ENCODE data around the gene MRPS14. TPM values are rescaled to one million over a fixed set of nuclear protein-coding genes. Genes with fewer than 3 reads are reported as not detected.

MRPS14 gene
- polyA plus RNA-seq, 1 of the 3 experiments (the other 2 are of a cell fraction) = 18.2 TPM

GRCh38 chr1:175003521-175003920 is 19.7 kb downstream of the MRPS14 start:
- Histone ChIP-seq H3K4me3 (ENCODE audit: low read depth in 2 of 2, low read length in 1 of 2) (no peak overlapping the region), H3K9me2 (no peaks in the 10 kb centered on the region), H3K4me2 (no peak overlapping the region), H3K27ac (ENCODE audit: low read depth in 2 of 2, low read length in 1 of 2) (no peak overlapping the region), H3K4me1 (ENCODE audit: control insufficient read depth in 1 of 2, insufficient read depth in 2 of 2, low read depth in 1 of 2, low read length in 1 of 2) (peaks cover 0 to 9% of the 10 kb centered on the region in 2 experiments; a peak in 3 of 4 replicates), H3K9me3 (no peaks in the 10 kb centered on the region), H3K36me3 (replicated peaks in 1 of 2; ENCODE audit: control insufficient read depth in 1 of 2, insufficient read depth in 2 of 2, low read length in 1 of 2) (peaks cover 29 to 42% of the 10 kb centered on the region in 2 experiments), H3K79me2 (ENCODE audit: insufficient read depth) (peaks cover 85% of the 10 kb centered on the region), H3K27me3 (ENCODE audit: insufficient read depth) (no peaks in the 10 kb centered on the region), H2AFZ (ENCODE audit: low read depth) (no peak overlapping the region), H3K9ac (no peak overlapping the region), H4K20me1 (ENCODE audit: insufficient read depth) (peaks cover 10% of the 10 kb centered on the region; the same call in 1 of the 2 replicates), H3F3A (replicated peaks; ENCODE audit: insufficient read depth) (peaks cover 4% of the 10 kb centered on the region)
- 85% methylated on average over 2 of the region's 2 CpGs for WGBS (ENCODE audit: low lambda C conversion rate)
- no peak for TF ChIP-seq MXI1 (IDR thresholded peaks at IDR 0.05; ENCODE audit: low read depth, low read length)
- no peak for TF ChIP-seq RAD21 (IDR thresholded peaks at IDR 0.05; ENCODE audit: low read length)
- no peak for TF ChIP-seq GATA2 (CRISPR knock-in tag; IDR thresholded peaks at IDR 0.05)
- TF ChIP-seq ZBTB33 (IDR thresholded peaks at IDR 0.05; ENCODE audit: borderline replicate concordance, low read depth) = no peak
- no peak for TF ChIP-seq RCOR1 (IDR thresholded peaks at IDR 0.05; ENCODE audit: low read length)
- TF ChIP-seq SMC3 (IDR thresholded peaks at IDR 0.05; ENCODE audit: low read depth, low read length) = no peak
- TF ChIP-seq EZH2phosphoT487 (IDR thresholded peaks at IDR 0.05; ENCODE audit: borderline replicate concordance, low read depth) = no peak
- no peak for TF ChIP-seq USF1 (IDR thresholded peaks at IDR 0.05; ENCODE audit: borderline replicate concordance, low read depth)
- TF ChIP-seq NRF1 (IDR thresholded peaks at IDR 0.05; ENCODE audit: low read depth, low read length) = no peak
- TF ChIP-seq FOXM1 (IDR thresholded peaks at IDR 0.05; ENCODE audit: low read depth) = no peak
- ChIA-PET POLR2A (no interaction called here), CTCF (interaction anchor here (1.3 kb wide), 1 partner anchor 26 kb away, joined by 3 read pairs; no protein-coding TSS in a partner anchor)
- no peak for DNase-seq

- Histone ChIP-seq H3K9me2 (no peaks in the 10 kb centered on the region), H3K4me1 (ENCODE audit: control insufficient read depth in 1 of 2, insufficient read depth in 2 of 2, low read depth in 1 of 2, low read length in 1 of 2) (peaks cover 0 to 9% of the 10 kb centered on the region in 2 experiments; a peak in 3 of 4 replicates), H2AFZ (ENCODE audit: low read depth) (no peak overlapping the region), H3K4me2 (no peak overlapping the region), H3K9me3 (no peaks in the 10 kb centered on the region), H3K4me3 (ENCODE audit: low read depth in 2 of 2, low read length in 1 of 2) (no peak overlapping the region), H3K36me3 (replicated peaks in 1 of 2; ENCODE audit: control insufficient read depth in 1 of 2, insufficient read depth in 2 of 2, low read length in 1 of 2) (peaks cover 24 to 37% of the 10 kb centered on the region in 2 experiments), H3F3A (replicated peaks; ENCODE audit: insufficient read depth) (no peaks in the 10 kb centered on the region), H3K79me2 (ENCODE audit: insufficient read depth) (peaks cover 80% of the 10 kb centered on the region), H3K27me3 (ENCODE audit: insufficient read depth) (no peaks in the 10 kb centered on the region), H3K27ac (ENCODE audit: low read depth in 2 of 2, low read length in 1 of 2) (no peak overlapping the region), H3K9ac (no peak overlapping the region), H4K20me1 (ENCODE audit: insufficient read depth) (peaks cover 10% of the 10 kb centered on the region; the same call in 1 of the 2 replicates)
- 94% methylated on average over 17 of the region's 17 CpGs for WGBS (ENCODE audit: low lambda C conversion rate)
- no peak for DNase-seq
- POLR2A ChIA-PET = no interaction called here
- CTCF ChIA-PET = interaction anchor here (1.0 to 1.3 kb wide), 2 partner anchors 20 to 27 kb away, joined by 3 read pairs; no protein-coding TSS in a partner anchor
- TF ChIP-seq RCOR1 (IDR thresholded peaks at IDR 0.05; ENCODE audit: low read length) (no peak), JUND (IDR thresholded peaks at IDR 0.05) (no peak), GABPA (IDR thresholded peaks at IDR 0.05; ENCODE audit: low read depth) (no peak), YY1 (IDR thresholded peaks at IDR 0.05; ENCODE audit: low read depth) (no peak), EZH2phosphoT487 (IDR thresholded peaks at IDR 0.05; ENCODE audit: borderline replicate concordance, low read depth) (no peak), TEAD4 (IDR thresholded peaks at IDR 0.05; ENCODE audit: borderline replicate concordance, insufficient read depth) (no peak), MEF2A (IDR thresholded peaks at IDR 0.05; ENCODE audit: borderline replicate concordance, low read depth) (no peak), ELF1 (IDR thresholded peaks at IDR 0.05) (no peak), NFIC (IDR thresholded peaks at IDR 0.05; ENCODE audit: borderline replicate concordance) (no peak), ZBTB33 (IDR thresholded peaks at IDR 0.05; ENCODE audit: borderline replicate concordance, low read depth) (no peak), MAX (IDR thresholded peaks at IDR 0.05; ENCODE audit: low read depth) (no peak), RAD21 (IDR thresholded peaks at IDR 0.05; ENCODE audit: low read length) (no peak), EP300 (IDR thresholded peaks at IDR 0.05; ENCODE audit: borderline replicate concordance in 1 of 2, low read depth in 1 of 2, low read length in 1 of 2) (no peak), NRF1 (IDR thresholded peaks at IDR 0.05; ENCODE audit: low read depth, low read length) (no peak), USF2 (IDR thresholded peaks at IDR 0.05; ENCODE audit: borderline replicate concordance, low read depth, low read length) (no peak), RXRA (IDR thresholded peaks at IDR 0.05; ENCODE audit: borderline replicate concordance, low read depth) (no peak)
These were observed 20.2 kb downstream of the MRPS14 start for GRCh38 chr1:175002910-175003517.
